NCI-H460 (cell line): ENCODE measurements around the gene PTPN7. TPM values are rescaled to one million over a fixed set of nuclear protein-coding genes. Genes with fewer than 3 reads are reported as not detected.
"Not testable (repeated sequence)": the region's sequence is repeated elsewhere in the genome, so short reads cannot be mapped to it uniquely, and the experiment has no call there.

Experiments
- DNase-seq: peaks from one replicate; pipeline ENCODE4 v3.0.0-alpha.2; 2016; ENCODE audit warnings: low read depth; ENCODE audit errors: extremely low read depth
- polyA plus RNA-seq: library from polyadenylated mRNA; depleted of rRNA; stranded (reverse); fragments of >200 nt; gene quantifications from 2 replicates; pipeline ENCODE4 v1.2.3, GENCODE V29; 2014; cell fraction: nucleus; rRNA removed
- total RNA-seq: library from RNA; depleted of rRNA; stranded (reverse); fragments of >200 nt; shearing (Covaris generic); gene quantifications from 2 replicates; pipeline ENCODE4 v1.2.3, GENCODE V29; 2014; rRNA removed

PTPN7 gene
- not detected in 2 replicates for total RNA-seq
- polyA plus RNA-seq: not detected in 2 replicates

- no peak for DNase-seq
Observed at GRCh38 chr1:202160377-202160940, at the start of gene PTPN7. Gene PTPN7, minus strand, starts transcription at chr1:202160602. Its CDS starts 1,200 bp downstream, at chr1:202159402.

GRCh38 chr1:202208351-202208857 lies 48.0 kb upstream of the PTPN7 start:
- no peak for DNase-seq

- no peak for DNase-seq
Observed at GRCh38 chr1:202207292-202207691, 46.9 kb upstream of the PTPN7 start.

- DNase-seq: no peak
Observed at GRCh38 chr1:202205523-202206190, 45.3 kb upstream of the PTPN7 start.

GRCh38 chr1:202204065-202204464 lies 43.7 kb upstream of the PTPN7 start:
- DNase-seq: no peak

- DNase-seq: no peak
Observed at GRCh38 chr1:202203238-202204039, 43.0 kb upstream of the PTPN7 start.

- DNase-seq: no peak
Observed at GRCh38 chr1:202202500-202203168, 42.2 kb upstream of the PTPN7 start.

GRCh38 chr1:202201971-202202370 lies 41.6 kb upstream of the PTPN7 start:
- DNase-seq: no peak

- no peak for DNase-seq
Observed at GRCh38 chr1:202201266-202201665, 40.9 kb upstream of the PTPN7 start.

- DNase-seq: no peak
Observed at GRCh38 chr1:202200669-202201068, 40.3 kb upstream of the PTPN7 start.

- no peak for DNase-seq
Observed at GRCh38 chr1:202200112-202200548, 39.7 kb upstream of the PTPN7 start.

GRCh38 chr1:202199040-202199889 lies 38.9 kb upstream of the PTPN7 start:
- DNase-seq: no peak

- DNase-seq: no peak
Observed at GRCh38 chr1:202198366-202198724, 37.9 kb upstream of the PTPN7 start.

GRCh38 chr1:202197653-202198365 lies 37.4 kb upstream of the PTPN7 start:
- DNase-seq: no peak

- no peak for DNase-seq
Observed at GRCh38 chr1:202194328-202194648, 33.9 kb upstream of the PTPN7 start.

- no peak for DNase-seq
Observed at GRCh38 chr1:202193614-202194327, 33.4 kb upstream of the PTPN7 start, which contains the start of gene LGR6. Gene LGR6, plus strand, starts transcription at chr1:202193799. Its CDS starts 191 bp downstream, at chr1:202193990.

- peak; percentile 57 for DNase-seq
Observed at GRCh38 chr1:202192770-202193613, 32.6 kb upstream of the PTPN7 start.

GRCh38 chr1:202191391-202191790 lies 31.0 kb upstream of the PTPN7 start:
- DNase-seq: not testable (repeated sequence)
